ES-I3 (cell line): Measurements from ENCODE around the gene CADM1.

Experiments used
- H3K36me3 ChIP-seq: 2 replicates; pipeline ENCODE4 v1.6.1; 2013; ENCODE audit warnings: mild to moderate bottlenecking, low read length, control low read depth, moderate library complexity; ENCODE audit not compliant: insufficient read depth
- H3K4me1 ChIP-seq: 2 replicates; pipeline ENCODE4 v1.6.1; 2013; ENCODE audit warnings: mild to moderate bottlenecking, control low read depth, low read length; ENCODE audit not compliant: insufficient read depth
- H3K9ac ChIP-seq: 2 replicates; pipeline ENCODE4 v1.6.1; 2013; ENCODE audit warnings: low read depth, mild to moderate bottlenecking, low read length, moderate library complexity
- H3K9me3 ChIP-seq: 2 replicates; pipeline ENCODE4 v1.6.1; 2013; ENCODE audit warnings: mild to moderate bottlenecking, low read length, moderate library complexity; ENCODE audit not compliant: control insufficient read depth, insufficient read depth

Gene CADM1

DNA sequence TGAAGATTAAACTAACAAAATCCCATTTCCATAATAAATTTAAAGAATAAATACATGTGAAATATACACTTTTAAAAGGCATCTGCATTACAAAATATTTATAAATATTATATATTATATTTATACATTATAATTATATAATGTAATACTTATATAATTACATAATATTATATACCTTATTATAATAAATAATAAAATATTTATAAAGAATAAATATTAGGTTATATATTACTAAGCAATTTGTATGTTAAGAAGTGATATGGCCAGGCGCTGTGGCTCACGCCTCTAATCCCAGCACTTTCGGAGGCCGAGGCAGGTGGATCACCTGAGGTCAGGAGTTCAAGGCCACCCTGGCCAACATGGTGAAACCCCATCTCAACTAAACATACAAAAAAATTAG, 97.8 kb downstream of the CADM1 start:
- Histone ChIP-seq H3K9ac (no peak overlapping the region), H3K36me3 (no peaks in the 10 kb centered on the region; the same call in 1 of the 2 replicates), H3K4me1 (peaks cover 35% of the 10 kb centered on the region), H3K9me3 (no peaks in the 10 kb centered on the region)

DNA sequence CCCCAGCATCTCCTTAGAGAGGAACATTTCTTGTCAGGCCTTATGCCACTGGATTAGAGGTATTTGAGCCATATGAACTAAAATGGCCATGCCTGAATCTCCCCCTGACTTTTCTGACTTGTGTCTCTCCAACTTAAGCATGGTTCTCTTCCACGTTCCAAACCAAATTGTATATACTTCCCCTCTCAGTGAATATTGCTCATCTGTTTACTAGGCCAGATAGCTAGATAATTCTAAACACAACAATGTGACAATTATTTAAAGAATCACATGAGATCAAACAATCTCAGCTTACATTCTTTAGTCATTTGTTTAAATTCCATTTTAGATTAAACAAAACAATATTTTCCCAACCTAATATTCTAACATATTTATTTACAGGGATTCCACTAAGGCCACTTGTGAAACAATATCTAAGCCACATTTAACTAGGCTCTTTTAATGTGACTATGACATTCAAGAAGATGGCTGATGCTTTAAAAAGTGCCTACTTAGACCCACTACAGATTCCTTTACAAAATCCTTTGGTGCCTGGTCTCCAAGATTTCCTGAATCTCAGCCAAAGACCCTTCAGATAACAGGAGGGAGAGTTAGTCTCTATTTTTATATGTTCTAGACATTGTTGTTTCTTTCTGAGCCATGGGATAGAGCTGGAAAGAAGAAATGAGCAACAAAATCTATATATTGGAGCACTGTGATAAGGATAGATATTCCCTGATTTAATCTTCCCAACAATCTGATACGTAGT, 105.7 kb downstream of the CADM1 start:
- no peak overlapping the region for H3K9ac ChIP-seq

DNA sequence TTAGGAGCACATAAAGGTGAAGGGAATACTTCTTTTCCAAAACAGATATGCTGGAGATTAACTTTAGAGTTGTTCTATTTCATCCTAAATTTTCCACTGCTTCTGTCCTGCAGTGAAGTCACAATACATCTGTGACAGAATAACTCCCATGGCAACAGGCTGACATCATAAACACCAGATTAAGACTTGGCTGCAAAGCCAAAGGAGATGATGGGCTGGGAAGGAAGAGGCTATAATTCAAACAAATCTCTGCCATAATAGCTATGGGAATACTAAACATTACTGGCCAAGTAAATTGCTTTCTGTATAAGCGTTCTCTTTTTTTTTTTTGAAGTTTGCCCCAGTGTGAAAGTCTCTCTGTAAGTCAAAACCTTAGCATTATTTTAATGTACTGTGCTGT, 107.7 kb downstream of the CADM1 start:
- H3K9ac ChIP-seq, result no peak overlapping the region
- H3K9me3 ChIP-seq, result no peaks in the 10 kb centered on the region
- no peaks in the 10 kb centered on the region for H3K36me3 ChIP-seq
- peaks cover 2% of the 10 kb centered on the region for H3K4me1 ChIP-seq

More for the DNA sequence above, 105.7 kb downstream of the CADM1 start:
- no peaks in the 10 kb centered on the region for H3K4me1 ChIP-seq
- no peaks in the 10 kb centered on the region for H3K36me3 ChIP-seq
- H3K9me3 ChIP-seq, result no peaks in the 10 kb centered on the region

DNA sequence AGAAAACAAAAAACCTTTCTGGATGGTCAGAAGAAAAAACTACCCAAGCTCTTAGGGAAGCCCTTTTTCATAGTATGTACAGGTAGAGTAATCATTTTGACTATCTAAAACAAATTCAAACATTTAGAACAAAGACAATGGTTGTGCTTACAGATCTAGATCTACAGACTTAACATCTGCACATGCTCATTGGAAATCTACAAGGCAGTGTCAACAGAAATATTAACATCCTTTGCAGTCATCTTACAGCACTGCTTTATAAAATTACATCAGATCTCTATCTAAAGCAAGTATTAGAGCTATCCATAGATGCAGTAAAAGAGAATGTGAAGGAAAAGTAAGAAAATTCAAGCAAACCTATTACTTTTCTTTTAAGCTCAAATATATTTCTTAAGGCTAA, 110.3 kb downstream of the CADM1 start:
- Histone ChIP-seq H3K9ac (no peak overlapping the region), H3K36me3 (no peaks in the 10 kb centered on the region), H3K4me1 (peaks cover 5% of the 10 kb centered on the region), H3K9me3 (no peaks in the 10 kb centered on the region)

DNA sequence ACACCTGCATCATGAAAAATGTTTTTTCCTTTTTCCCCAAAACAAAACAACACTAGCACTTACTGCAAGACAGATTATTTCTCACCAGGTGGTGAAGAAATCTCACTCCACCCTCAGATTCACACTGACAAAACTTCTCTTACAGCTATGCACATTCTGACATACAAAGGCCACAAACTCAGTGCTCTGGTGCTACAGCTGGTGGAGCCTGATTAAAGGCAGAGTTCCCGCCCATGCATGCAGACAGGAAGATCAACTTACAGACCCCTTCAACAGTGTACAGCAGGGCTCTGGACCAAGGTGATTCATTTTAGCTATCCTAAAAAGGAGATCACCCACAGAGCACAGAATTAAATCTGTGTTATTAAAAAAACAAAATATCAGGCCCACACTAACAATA, 112.6 kb downstream of the CADM1 start:
- Histone ChIP-seq H3K4me1 (peaks cover 5% of the 10 kb centered on the region), H3K9ac (no peak overlapping the region), H3K9me3 (no peaks in the 10 kb centered on the region), H3K36me3 (no peaks in the 10 kb centered on the region)

DNA sequence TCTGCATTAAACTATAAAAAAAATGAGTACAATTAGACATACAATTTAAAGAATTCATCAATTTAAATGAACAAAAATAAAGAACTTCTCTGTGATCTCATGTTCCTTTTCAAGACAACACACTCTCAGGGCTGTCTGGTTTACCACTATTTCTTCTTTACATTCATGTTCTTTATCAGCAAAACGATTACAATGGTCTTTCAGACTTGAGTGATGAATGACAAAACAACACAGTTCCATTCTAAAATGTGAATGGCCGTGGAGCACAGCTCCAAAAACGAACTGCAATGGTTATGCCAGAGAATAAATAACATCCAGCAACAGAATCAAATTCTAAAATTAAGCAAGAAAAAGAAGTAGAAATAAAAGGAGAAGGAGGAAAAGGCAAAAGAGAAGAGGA, 113.1 kb downstream of the CADM1 start:
- no peaks in the 10 kb centered on the region for H3K36me3 ChIP-seq
- H3K4me1 ChIP-seq, result peaks cover 5% of the 10 kb centered on the region
- H3K9ac ChIP-seq, result no peak overlapping the region

DNA sequence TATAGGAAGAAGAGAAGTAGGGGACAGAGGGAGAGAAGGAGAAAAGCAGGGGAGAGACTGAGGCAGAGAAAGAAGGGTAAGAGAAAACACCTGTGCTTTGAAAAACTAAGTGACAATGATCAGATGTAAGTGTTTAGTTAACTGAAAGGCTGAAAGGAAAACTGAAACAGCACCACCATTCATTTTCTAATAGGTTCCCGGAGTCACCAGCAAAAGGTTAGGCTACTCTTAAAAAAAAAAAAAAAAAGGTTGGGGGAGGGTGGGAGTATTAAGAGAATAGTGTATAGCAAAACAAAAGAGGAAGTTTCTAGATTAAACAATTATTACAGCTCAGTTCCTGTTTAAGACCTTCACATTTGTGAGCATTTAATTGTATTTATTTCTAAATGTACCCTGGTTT, 113.8 kb downstream of the CADM1 start:
- peaks cover 5% of the 10 kb centered on the region for H3K4me1 ChIP-seq
- no peaks in the 10 kb centered on the region for H3K9me3 ChIP-seq
- H3K36me3 ChIP-seq, result no peaks in the 10 kb centered on the region

More for the DNA sequence above, 113.1 kb downstream of the CADM1 start:
- no peaks in the 10 kb centered on the region for H3K9me3 ChIP-seq

DNA sequence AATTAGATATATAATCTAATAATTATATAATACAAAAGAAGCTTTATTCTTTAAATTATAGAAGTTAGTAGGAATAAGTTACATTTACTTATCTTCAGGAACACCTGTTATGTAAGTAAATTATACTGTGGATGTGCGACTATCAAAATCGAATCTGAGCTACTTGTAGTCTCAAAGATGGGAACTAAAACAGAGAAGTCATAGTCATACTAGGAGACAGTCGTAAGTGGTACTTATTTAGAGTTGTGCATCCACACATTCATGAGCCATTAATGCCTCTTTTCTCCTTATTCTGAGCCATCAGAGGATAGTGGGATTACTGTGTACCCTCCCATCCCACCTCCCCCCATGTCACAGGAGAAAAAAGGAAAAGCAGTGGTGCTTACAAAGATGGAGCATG, 114.4 kb downstream of the CADM1 start:
- H3K9me3 ChIP-seq, result no peaks in the 10 kb centered on the region
- peaks cover 5% of the 10 kb centered on the region for H3K4me1 ChIP-seq
- H3K9ac ChIP-seq, result no peak overlapping the region
- H3K36me3 ChIP-seq, result no peaks in the 10 kb centered on the region

More for the DNA sequence above, 113.8 kb downstream of the CADM1 start:
- H3K9ac ChIP-seq, result no peak overlapping the region

DNA sequence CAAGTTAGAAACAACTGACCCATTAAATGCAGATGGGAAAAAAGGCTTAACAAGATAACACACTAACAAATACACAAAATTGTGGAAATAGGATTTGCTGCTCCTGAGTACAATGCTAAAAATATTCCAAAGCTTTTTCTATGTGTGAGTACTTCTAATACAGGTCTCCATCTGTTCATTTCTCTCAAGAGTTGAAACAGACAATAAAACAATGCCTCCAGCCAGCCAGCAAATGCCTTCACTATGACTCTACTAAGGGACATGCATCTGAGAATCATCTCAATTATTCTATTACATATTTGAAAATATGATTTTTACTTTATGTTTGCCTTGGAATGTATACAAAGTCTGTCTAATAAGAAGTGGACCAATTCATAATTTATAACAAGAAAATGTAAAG, 119.0 kb downstream of the CADM1 start:
- no peaks in the 10 kb centered on the region for H3K9me3 ChIP-seq
- peaks cover 13% of the 10 kb centered on the region; the same call in 1 of the 2 replicates for H3K4me1 ChIP-seq
- no peaks in the 10 kb centered on the region for H3K36me3 ChIP-seq

DNA sequence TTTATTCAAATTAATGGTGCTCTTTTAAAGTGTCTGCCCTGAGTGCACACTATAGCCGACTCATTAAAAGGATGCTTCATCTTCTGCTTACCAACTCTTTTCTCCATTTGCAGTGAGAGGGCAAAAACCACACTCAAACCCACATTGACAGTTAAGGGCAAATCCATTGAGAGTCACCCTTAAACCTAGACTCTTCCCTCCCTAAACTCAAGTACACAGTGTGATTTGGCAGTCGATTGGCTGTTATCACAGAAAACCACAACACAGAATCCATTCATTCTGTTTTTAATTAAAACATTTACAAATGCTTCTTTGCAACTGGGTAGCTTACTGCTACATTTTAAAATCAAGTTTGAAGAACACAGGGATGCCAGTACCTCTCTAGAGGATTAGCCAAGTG, 120.0 kb downstream of the CADM1 start:
- no peaks in the 10 kb centered on the region for H3K9me3 ChIP-seq
- peaks cover 13% of the 10 kb centered on the region; the same call in 1 of the 2 replicates for H3K4me1 ChIP-seq

More for the DNA sequence above, 119.0 kb downstream of the CADM1 start:
- H3K9ac ChIP-seq, result no peak overlapping the region

DNA sequence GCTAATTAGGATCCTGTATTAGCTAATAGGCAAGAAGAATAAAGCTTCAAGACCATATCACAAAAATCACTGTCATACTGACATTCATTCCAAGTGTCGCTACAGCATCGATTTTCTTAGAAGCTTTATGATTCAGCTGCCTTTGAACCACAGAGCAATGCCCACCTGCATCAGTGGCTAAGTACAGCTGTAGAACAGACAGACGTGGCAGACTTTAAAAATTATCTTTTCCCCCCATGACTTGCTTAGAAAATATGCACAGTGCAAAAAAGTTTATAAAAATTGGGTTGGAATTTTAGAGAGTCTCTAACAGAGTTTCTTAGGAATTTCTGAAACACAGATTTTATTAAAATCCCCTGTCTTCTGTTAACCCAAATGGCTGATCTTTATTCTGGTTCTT, 120.8 kb downstream of the CADM1 start:
- H3K9ac ChIP-seq, result no peak overlapping the region
- H3K9me3 ChIP-seq, result no peaks in the 10 kb centered on the region
- no peaks in the 10 kb centered on the region for H3K36me3 ChIP-seq
- peaks cover 13% of the 10 kb centered on the region; the same call in 1 of the 2 replicates for H3K4me1 ChIP-seq

More for the DNA sequence above, 120.0 kb downstream of the CADM1 start:
- no peaks in the 10 kb centered on the region for H3K36me3 ChIP-seq
- no peak overlapping the region for H3K9ac ChIP-seq

DNA sequence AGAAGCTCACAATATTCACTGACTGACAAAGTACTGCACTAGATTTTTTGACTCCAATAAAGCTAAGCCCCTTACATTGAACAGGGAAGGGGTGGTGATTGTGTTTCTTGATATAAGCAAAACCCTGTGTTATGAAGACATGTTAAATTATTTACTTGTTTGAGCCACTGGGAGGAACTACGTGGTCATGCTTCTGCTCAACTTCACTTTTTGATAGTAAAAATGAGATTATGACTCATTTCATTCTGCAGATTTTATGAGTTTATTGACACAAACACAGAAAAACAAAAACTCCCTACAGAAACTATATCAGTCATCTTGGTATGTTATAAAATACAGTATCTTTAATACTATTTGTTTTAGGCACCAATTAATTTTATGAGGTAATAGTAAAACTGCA, 124.7 kb downstream of the CADM1 start:
- no peaks in the 10 kb centered on the region for H3K9me3 ChIP-seq
- H3K9ac ChIP-seq, result no peak overlapping the region
- H3K36me3 ChIP-seq, result no peaks in the 10 kb centered on the region
- H3K4me1 ChIP-seq, result peaks cover 13% of the 10 kb centered on the region; the same call in 1 of the 2 replicates

DNA sequence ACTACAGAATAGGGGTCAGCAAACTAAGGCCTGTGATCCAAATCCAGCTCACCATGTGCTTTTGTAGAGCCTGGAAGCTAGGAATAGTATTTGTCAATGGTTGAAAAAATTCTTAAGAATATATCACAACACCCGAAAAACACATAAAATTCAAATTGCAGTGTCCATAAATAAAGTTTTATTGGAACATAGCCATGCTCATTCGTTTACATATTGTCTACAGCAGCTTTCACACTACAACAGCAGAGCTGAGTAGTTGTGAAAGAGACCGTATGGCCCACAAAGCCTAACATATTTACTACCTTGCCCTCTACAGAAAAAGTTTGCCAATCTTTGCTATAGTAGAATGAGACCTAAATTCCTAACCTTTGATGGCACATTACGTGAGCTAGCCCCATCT, 125.7 kb downstream of the CADM1 start:
- no peak overlapping the region for H3K9ac ChIP-seq
- H3K36me3 ChIP-seq, result no peaks in the 10 kb centered on the region
- H3K4me1 ChIP-seq, result peaks cover 13% of the 10 kb centered on the region; the same call in 1 of the 2 replicates
- no peaks in the 10 kb centered on the region for H3K9me3 ChIP-seq

DNA sequence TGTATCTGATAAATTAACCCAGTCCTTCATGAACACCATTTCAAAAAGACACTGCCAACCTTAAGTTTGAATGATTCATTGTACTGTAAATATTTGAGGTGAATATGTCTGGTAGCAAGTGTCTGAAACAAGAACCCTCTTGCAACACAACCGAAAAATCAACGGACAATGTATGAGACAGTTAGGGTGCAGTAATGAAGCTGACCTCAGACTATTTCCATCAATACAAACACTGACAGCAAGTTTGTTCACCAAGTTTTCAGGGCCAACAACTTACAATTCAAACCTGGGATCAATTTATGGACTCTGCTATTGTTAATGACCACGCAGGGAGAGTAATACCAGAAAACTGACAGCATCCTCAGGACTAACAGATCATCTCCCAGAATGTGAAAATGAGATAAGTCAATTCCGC, 126.3 kb downstream of the CADM1 start:
- H3K9ac ChIP-seq, result no peak overlapping the region
- H3K36me3 ChIP-seq, result no peaks in the 10 kb centered on the region
- no peaks in the 10 kb centered on the region for H3K9me3 ChIP-seq
- peaks cover 7% of the 10 kb centered on the region; the same call in 1 of the 2 replicates for H3K4me1 ChIP-seq

DNA sequence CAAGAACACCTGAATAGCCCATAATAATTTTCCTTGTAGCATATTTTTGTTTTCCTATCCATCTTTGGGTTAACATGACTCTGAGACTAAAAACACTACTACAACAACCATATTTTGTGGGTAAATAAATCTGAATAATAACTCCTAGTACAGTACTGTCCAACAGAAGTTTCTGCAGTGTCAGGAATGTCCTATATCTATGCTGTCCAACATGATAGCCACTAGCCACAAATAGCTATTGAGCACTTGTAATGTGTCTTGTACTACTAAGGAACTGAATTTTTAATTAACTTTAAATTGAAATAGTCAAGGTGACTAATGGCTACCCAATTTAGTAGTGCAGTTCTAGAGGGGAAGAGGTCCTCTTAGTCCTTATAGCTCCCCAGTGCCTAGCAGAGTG, 135.6 kb downstream of the CADM1 start:
- Histone ChIP-seq H3K9ac (no peak overlapping the region), H3K9me3 (no peaks in the 10 kb centered on the region), H3K36me3 (no peaks in the 10 kb centered on the region), H3K4me1 (peaks cover 15% of the 10 kb centered on the region; the same call in 1 of the 2 replicates)
